GM18499 (cell line): ENCODE data around the gene CACNA1B.

Experiments used
- ATAC-seq: cut with Tn5 transposase; IDR thresholded peaks from one replicate; pipeline ENCODE4 v1.9.1; 2021; ENCODE audit warnings: moderate number of reproducible peaks; ENCODE audit not compliant: insufficient read depth, unreplicated experiment

CACNA1B gene

DNA sequence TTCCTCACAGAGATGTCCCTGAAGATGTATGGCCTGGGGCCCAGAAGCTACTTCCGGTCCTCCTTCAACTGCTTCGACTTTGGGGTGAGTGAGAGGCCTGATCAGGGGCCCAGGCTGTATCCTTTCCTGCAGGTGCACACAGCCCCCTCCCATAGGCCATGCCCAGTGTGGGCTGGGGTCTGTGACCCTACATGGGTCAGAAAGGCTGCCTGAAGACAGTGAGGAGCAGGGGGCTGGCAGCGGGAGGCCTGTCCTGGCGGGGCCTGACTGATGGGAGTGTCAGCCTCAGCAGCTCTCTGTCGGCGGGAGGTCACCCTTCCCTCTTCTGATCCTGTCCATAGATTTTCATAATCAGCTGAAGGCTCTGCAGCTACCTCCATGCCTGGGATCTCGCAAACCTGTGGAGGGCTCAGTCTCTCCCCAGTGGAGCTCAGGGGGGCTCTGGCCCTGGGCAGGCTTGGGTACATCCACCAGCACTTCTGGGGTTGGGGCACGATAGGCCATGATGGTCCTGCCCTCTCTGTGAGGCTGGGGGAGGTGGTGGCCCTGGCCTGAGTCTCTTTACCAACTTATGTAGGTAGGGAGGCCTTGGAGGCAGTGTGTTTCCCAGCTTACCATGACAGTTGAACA is 98.5 kb downstream of the CACNA1B start:
- no peak for ATAC-seq

DNA sequence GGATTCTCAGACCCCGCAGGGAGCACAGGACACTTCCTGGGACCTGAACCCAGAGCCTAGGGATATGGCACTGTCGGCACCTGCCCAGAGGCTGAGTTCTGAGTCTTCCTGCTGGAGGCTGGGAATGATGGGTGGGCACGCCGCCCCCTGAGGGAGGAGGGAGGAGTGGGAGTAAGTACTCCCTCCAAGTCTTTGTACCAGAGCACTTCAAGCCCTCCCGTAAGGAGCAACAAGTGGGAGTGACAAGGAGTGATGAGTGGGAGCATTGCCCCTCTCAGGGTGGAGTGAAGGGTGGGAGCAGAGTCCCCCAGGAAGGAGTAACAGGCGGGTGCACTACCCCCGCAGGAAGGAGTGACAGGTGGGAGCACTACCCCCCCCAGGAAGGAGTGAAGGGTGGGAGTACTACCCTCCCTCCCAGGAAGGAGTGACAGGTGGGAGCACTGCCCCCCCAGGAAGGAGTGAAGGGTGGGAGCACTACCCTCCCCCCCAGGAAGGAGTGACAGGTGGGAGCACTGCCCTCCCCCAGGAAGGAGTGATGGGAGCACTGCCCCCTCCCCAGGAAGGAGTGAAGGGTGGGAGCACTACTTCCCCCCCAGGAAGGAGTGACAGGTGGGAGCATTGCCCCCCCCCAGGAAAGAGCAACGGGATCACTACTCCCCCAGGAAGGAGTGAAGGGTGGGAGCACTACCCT is 100.1 kb downstream of the CACNA1B start:
- ATAC-seq = no peak

DNA sequence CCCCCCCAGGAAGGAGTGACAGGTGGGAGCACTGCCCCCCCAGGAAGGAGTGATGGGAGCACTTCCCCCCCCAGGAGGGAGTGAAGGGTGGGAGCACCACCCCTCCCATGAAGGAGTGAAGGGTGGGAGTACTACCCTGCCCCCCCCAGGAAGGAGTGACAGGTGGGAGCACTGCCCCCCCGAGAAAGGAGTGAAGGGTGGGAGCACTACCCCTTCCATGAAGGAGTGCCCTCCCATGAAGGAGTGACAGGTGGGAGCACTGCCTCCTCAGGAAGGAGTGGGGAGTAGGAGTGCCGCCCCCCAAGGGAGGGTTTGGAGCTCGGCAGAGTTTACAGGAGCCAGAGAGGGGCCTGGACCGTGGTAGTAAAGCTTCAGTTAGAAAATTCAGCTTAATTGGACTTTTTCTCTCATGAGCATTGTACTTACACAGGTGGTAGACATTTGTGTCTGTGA is 100.7 kb downstream of the CACNA1B start:
- no peak for ATAC-seq

DNA sequence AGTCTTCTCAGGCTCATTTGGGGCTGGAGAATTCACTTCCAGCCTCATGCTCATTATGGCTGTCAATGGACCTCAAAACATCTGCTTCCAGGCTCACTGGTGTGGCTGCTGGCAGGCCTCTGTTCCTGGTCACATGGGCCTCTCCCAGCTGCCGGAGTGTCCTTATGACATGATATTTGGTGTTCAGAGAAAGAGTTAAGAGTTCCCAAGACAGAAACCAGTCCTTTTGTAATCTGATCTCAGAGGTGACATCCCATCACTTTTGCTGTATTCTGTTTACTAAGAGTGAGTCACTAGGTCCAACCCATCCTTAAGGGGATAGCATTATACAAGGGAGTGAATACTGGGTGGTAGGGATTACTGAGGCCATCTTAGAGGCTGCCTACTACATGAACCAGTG is 104.6 kb downstream of the CACNA1B start:
- no peak for ATAC-seq

DNA sequence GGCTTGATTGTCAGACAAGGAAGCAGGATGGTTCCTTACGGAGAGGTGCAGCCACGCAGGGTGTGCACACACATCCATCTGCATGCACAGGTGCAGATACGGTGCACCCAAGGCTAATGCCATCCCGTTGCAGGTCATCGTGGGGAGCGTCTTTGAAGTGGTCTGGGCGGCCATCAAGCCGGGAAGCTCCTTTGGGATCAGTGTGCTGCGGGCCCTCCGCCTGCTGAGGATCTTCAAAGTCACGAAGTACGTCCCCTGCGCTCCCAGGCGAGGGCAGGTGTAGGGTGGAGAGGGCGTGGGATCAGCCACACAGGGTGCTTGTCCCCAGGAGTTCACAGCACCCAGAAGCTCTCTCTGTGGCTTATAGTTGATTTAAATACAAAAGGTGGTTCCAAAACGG is 106.4 kb downstream of the CACNA1B start:
- no peak for ATAC-seq

DNA sequence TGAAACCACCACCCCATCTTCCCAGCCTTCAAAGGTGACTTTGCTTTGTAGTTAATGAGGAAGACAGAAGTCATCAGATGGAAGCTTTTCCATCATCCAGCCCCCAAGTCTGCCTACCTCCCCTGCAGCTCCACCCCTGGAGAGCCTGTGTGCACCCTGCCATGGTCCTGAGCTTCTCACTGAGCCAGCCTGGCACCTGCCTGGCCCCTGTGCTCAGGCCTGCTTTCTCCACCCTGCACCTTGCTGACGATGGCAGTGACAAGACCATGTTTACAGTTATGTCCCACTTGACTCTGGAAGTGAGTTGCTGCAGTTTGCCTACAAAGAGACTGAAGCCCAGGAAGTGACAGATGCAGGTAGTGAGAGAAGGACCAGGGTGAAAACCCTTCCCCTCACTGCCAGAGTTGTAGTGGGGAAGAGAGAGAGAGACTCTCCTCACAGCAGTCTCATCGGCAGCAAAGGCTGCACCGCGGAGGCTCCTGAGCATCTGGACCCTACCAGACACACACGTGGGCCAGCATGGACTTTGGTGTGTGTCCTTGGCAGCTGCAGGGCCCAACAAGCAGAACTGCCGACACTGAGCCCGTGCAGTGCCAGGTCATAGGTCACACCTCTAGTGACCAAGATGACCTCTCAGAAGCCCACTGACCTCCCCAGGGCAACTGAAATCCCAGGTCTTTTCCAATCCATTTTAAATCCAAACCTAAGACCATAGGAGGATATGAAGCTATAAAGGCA is 107.1 kb downstream of the CACNA1B start:
- no peak for ATAC-seq

DNA sequence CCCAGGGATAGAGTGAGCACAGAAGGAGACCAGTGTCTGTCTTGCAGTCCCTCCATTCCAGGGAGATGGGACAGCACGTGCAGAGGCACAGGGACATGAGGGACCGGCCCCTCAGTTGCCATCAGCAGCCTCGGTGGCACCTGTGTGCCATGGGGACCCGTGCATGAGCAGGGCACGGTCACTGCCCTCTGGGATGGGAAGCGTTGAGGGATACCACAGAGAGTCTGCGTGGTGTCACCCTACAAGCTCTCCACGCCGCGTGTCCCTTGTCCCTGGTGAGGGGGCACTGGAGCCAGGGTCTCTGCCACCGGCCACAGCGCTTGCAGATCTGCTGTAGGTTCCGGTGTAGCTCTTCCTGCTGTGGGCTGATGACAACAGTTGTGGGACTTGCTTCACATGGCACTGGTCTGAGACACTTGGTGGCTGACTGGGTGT is 108.1 kb downstream of the CACNA1B start:
- no peak for ATAC-seq

DNA sequence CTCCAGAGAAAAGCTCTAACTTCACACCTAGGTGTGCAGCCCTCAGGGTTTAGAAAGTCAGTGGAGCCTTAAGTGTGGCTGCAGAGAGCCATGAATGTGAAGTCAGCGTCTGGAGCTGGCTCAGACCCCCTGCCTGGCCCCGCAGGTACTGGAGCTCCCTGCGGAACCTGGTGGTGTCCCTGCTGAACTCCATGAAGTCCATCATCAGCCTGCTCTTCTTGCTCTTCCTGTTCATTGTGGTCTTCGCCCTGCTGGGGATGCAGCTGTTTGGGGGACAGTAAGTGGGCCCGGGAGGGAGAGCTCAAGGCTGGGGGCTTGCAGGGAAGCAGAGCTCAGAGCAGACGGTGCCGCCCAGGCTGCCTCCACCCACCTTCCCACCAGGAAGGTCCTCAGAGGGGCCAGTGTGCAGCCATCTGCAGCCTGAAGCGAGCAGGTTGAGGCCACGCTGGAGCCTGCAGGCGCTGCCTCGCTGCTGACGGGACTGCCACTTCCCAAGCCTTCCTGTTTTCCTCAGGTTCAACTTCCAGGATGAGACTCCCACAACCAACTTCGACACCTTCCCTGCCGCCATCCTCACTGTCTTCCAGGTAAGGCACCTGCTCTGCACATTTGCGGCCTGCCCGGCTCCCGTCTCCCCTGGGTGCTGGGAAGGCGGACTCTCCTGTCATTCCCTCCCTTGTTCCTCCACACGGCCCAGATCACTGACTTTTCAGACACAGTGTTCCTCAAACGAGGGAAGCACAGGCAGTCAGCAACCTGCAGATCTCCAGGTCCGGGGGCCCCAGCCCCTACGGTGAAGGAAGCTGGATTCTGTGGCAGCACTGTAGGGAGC is 108.9 kb downstream of the CACNA1B start:
- no peak for ATAC-seq

DNA sequence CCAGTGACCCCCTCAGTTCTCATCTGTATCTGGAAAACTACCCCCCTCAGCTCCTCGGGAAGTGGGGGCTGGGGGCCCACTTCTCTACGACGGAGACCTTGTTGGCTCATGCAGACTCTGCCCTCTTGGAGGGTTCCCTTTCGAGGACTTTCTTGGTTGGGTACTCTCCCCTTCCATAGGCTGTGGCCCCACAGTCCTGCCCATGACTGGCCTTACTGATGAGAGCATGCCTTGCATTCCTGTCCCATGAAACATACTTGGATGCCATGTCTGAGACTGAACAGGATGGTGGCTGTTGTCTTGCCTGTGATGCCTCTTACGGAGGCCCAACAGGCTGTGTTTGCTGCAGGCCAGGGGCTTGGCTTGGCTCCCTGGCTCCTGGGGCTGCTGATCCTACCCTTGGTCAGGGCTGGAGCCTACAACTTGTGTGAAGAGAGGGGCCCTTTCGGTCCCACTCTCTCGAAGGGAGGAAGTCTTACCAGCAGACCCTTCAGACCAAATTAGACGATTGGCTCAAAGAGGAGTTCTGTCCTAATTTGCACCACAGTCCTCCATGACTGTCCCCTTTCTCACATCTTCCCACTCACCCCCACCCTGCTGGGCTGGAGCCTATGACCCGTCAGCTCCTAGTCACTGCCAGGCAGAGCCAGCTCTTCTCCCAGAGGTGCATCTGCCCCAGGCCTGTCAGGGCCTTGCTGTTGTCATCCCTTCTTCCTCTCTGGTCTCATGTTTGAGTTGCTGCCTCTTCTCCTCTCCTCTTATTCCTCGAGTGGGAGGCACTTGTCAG is 109.9 kb downstream of the CACNA1B start:
- no peak for ATAC-seq

DNA sequence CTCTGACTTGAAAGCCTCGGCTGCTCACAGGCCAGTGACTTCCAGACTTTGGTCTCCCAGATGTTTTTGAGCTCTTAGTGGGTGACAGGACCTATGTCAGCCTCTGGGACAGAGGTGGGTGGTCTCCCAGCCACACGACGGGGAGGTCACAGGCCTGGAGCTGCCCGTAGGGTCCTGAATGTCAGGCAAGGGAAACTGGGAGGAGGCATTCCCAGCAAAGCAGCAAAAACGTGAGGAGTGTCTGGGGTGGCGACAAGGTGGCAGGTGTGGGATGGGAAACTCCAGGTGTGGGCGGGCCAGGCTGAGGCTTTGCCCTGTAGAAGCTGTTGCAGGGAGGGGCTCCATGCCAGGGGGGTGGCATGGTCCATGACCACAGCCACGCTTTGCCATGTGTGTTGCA is 110.5 kb downstream of the CACNA1B start:
- no peak for ATAC-seq

DNA sequence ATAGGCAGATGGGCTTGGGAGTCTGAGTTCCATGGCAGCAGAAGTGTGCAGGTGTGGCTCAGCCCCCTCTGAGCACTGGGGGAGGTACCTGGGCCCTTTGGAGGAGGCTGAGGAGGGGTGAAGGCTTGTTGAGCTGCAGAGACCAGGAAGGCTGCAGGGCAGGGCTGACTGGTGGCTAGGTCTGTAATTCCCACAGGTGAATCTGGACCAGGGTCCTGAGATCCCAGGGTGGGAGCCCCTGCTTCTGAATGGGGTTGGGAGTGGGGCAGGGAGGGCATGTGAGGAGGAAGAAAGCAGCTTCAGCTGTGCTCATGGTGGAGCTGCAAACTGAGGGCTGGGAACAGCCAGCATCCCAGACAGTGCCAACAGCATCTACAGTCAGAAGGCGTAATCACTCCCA is 111.1 kb downstream of the CACNA1B start:
- no peak for ATAC-seq

DNA sequence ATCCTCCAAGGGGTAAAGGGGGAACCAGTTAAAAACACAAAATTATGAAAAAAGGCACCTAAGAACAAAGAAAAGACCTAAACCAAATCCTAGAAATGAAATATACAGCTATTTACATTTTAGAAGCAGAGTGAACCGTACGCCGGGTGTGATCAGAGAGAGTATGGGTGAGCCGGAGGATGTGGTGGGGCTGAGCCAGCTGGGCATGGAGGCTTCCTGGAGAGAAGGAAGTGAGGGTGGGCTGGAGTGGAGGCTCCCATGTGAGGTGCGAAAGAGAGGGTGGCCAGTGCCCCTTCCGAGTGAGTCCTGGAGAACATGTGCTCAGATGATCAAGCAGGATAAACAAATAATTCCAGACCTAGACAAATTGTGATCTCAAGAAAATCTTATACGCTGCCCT is 111.6 kb downstream of the CACNA1B start:
- no peak for ATAC-seq

DNA sequence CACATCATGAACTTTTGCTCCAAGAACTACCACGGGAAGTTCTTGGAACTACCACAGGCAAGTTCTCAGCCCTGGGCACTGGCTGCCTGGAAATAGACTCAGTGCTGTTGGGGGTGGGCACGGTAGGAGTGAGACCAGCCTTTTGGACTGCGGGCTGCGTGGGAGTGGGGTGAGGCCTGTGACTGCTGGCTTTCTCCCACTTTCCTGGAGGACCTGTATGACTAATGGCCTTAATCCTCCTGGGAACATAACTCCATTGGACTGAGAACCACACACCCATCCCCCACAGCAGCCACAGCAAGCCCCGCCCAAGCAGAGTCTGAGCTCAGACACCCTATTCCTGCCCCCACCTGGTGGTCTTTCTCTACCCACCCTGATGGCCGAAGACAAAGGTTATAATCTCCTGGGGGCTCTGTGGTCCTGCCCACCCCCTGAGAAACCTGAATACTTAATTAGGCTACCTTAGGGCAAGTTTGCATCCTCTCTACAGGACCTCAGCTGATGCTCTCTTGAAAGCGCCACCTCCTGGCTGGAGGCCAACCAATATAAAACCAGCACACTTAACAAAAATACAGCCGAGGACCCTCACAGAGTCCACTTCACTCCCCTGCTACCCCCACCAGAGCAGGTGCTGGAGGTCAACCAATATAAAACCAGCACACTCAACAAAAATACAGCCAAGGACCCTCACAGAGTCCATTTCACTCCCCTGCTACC is 112.6 kb downstream of the CACNA1B start:
- no peak for ATAC-seq

DNA sequence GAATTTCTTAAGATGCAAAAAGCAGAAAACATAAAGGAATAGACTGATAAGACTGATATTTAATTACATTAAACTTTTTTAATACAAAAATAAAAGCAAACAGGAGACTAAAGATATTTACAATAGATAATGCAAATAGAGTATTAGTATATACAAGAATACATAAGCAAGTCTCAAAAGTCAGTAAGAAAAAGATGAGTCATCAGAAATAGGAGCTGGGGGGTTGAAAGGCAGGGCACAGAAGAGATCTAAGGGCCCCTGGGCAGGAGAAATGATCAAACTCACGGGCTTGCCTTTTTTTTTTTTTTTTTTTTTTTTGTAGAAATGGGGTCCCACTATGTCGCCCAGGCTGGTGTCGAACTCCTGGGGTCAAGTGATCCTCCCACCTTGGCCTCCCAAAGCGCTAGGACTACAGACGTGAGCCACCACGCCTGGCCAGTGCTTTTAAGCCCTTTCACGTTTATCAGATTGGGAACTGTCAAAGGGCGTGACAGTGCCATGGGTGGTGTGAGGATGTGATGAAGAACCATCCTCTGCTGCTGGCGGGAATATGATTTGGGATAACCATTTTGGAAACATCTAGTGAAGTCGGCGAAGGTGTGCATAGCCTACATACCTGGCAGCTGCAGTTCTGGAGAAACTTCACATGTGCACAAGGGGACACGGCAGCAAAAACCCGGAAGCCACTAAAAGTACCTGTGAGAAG is 126.1 kb downstream of the CACNA1B start:
- ATAC-seq = no peak

DNA sequence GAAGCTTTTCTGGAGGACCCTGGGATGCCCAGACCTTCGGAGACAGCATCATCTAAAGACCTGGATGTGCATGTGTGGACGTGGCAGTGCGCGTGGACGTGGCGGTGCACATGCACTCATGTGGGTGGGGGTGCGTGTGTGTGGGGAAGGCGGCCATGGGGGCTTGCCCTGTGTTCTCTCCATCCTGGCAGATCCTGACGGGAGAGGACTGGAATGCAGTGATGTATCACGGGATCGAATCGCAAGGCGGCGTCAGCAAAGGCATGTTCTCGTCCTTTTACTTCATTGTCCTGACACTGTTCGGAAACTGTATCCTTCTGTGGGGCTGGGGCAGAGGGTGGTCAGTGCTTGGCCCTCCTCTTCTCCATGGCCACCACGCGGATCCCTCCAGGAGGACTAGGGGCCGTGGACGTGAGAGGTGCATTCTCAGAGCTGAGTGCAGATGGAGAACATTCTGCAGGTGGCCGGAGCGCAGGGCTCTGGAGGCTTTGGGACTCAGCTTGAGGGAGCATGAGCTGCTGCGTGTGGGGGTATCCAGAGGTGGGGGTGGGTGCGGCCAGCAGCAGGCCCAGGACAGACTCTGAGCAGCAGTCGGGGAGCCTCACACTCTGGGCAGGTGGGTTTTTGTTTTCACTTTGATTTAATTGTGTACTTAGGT is 129.1 kb downstream of the CACNA1B start:
- no peak for ATAC-seq

DNA sequence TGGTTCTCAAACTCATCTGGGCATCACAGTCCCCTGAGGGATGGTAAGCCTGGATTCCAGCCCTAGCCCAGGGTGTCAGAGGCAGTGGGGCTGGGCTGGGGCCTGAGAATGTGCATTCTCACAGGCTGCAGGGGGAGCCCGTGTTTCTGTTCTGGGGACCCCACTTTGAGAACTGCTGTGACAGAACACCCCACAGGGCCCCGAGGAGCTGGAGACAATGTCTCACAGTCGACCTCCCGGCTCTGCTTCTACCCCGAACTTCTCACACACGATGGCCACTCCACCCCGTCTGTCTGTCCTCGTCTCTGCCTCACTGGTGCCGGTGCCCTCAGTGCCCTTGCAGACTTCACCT is 130.0 kb downstream of the CACNA1B start:
- no peak for ATAC-seq

DNA sequence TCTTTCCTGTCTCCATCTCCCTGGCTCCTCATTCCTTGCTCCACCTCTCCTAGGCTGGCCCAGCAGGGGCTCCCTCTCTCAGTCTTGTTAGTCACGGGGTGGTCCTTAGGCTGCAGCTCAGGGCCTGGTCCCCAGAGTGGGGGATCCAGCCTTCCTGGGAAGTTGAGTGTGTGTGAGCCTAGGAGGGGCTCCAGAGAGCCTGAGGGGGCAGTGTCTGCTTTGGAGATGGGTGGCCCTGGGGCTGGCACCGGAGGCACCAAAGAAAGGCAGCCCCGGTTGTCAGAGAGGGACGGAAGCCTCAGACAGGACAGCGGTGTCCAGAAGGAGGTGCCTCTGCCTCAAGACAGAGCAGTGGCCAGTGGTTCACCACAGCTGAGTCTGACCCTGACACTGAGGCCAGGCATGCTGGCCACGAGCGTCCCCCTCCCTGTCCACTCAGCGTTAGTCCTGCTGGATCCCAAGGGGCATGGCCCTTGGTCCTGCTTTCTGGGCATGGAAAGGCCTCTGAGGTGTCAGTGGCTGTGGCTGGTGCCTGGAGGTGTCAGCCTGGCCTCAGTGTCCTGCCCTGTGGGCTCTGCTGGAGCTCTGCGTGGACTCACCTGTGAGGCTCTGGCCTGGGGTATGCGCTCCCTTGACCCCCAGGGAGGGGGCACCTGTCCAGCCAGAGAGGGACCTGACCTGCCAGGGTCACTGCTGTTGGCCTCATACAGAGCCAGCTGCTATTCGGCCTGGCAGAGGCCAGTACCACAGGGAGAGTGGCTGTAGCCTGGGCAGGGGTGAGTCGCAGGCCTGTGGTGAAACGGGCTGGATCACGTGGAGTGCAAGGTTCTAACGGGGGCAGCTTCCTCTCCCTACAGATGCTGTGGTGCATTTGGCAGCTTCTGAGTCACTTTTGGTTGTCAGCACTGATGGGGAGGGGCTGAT is 130.6 kb downstream of the CACNA1B start:
- ATAC-seq = no peak
